Cardiac fibroblast (primary cell): Measurements from ENCODE around the gene GRIK5.

Experiments used
- DNase-seq, 2 donors: peaks; one replicate each; pipeline versions ENCODE4 v3.0.0 to v3.0.0-alpha.2; 2010; ENCODE audit warnings: low read depth in 2 of 2
- H3K4me3 ChIP-seq, 2 donors: replicated peaks in 1 of 2; 1 replicate in 1 of 2; 2 replicates in 1 of 2; pipeline ENCODE4 v1.5.1; 2011; ENCODE audit warnings: low read depth in 2 of 2, low read length in 2 of 2, mild to moderate bottlenecking in 2 of 2, moderate library complexity in 1 of 2
- CTCF ChIP-seq: IDR thresholded peaks from one replicate; pipeline ENCODE4 v1.5.1; 2011; ENCODE audit warnings: low read depth, mild to moderate bottlenecking, low read length, inconsistent platforms

The GRIK5 gene

GRCh38 chr19:41967054-41967783 lies 102.8 kb downstream of the GRIK5 start:
- TF ChIP-seq CTCF = no peak
- H3K4me3 ChIP-seq = no peak overlapping the region
- DNase-seq = no peak

GRCh38 chr19:41965106-41965505 lies 104.9 kb downstream of the GRIK5 start:
- H3K4me3 ChIP-seq = no peak overlapping the region
- DNase-seq = no peak
- no peak for TF ChIP-seq CTCF

- no peak for DNase-seq
- TF ChIP-seq CTCF = no peak
- no peak overlapping the region for H3K4me3 ChIP-seq
Measured at GRCh38 chr19:41960973-41961372, 109.0 kb downstream of the GRIK5 start.

DNA sequence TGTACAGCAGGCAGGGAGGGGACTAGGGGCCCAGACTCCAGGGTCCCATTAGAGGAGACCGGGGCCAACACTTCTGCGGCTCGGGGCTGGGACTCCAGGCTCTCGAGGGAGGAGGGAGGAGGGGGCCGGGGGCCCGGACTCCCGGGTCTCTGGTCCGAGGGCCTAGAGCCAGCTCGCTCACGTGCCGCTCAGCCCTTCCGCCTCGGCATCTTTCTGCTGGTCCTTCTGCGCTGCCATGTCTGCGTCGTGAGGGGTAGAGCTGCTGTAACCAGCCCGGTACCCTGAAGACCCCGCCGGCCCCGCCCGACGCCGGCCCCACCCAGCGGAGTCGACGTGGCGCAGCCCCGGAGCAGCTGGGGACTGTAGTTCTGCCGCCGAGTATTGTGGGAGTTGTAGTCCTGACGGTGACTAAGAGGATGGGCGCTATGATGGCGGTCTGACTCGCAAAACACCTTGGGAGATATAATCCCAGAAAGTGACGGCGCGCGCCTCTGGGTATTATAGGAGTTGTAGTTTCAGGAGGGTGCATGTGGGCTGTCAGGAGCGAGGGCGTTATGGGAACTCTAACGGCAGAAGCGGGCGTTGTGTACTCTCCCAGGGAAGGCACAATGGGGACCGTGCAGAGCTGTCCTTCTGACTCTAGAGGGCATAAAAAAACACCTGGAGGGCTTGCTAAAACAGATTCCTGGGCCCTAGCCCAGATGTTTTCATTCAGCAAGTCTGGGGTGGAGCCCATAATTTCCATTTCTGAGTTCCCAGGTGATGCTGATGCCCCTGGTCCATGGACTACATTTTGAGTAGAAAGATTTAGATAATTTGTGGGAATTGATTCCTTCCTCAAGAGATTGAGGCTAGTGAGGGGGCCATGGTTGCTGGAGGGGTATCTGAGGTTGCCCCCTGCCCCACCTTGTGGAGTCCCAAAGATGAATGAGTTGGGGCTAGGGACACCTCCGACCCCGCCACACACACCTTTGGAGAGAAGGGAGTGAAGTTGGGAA lies 110.7 kb downstream of the GRIK5 start, which contains the start of gene RABAC1:
TSS of gene RABAC1 (minus strand) at position 266 of the 998 bp plus-strand sequence. CDS start at position 237, 29 bp downstream.
- TF ChIP-seq CTCF = peak; percentile 27
- H3K4me3 ChIP-seq = peak within 1 kb of the TSS; percentile 88 to 96
- peak; percentile 90 to 93 for DNase-seq

GRCh38 chr19:41958367-41959055 lies 111.5 kb downstream of the GRIK5 start:
- TF ChIP-seq CTCF = no peak
- peak; percentile 71 to 74 for DNase-seq
- H3K4me3 ChIP-seq = peak overlapping the region; percentile 88 to 96

DNA sequence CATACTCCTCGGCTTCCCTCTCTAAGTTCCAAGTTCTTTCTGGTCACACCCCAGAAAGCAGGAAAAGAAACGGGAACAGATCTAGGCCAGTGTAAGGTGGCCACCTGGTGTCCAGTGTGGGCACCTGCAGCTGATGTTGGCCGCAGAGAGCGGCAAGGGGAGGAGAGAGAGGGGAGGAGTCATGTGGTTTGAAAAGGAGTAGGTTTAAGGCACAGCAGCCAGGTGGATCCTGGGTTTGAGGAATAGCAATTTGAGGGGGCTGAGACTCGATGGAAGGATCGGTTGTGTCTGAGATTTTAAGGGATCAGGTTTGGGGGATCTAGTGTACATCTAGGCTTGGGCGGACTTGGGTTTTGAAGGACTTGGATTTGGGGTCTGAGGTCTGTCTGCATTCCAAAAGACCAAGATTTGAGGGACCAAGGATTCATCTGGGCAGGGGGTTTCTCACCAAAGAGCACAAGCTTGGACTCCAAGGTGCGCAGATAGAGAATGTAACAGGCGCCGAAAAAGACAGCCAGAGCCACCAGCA lies 112.1 kb downstream of the GRIK5 start:
- DNase-seq = peak; percentile 83 to 87
- TF ChIP-seq CTCF = peak; percentile 86
- peak overlapping the region; percentile 88 to 96 for H3K4me3 ChIP-seq
